ENCODE data around the gene NADK. TPM values are rescaled to one million over a fixed set of nuclear protein-coding genes. Genes with fewer than 3 reads are reported as not detected.
A peak's percentile ranks its signal among the peaks of the same experiment; 100 is the strongest.

The NADK gene
- total RNA-seq, 1 donor from 2014 or later, result 89.2 TPM

GRCh38 chr1:1775327-1776226, 2.7 kb downstream of the NADK start:
- H3K9me3 Mint-ChIP-seq, result peaks cover 5% of the 10 kb centered on the region

GRCh38 chr1:1773874-1774273, 4.4 kb downstream of the NADK start:
- Mint-ChIP-seq H3K9me3 (peaks cover 5% of the 10 kb centered on the region), H3K27ac (no peak overlapping the region), H3K4me3 (no peak overlapping the region), H3K4me1 (ENCODE audit: unreplicated experiment) (peaks cover 20% of the 10 kb centered on the region), H3K36me3 (peaks cover 20% of the 10 kb centered on the region), H3K27me3 (no peaks in the 10 kb centered on the region)
- DNase-seq (ENCODE audit: extremely low spot score, unreplicated experiment), result no peak
- no peak for TF ChIP-seq CTCF (conservative IDR thresholded peaks at IDR 0.05)

More at GRCh38 chr1:1775327-1776226, 2.7 kb downstream of the NADK start:
- peak overlapping the region; percentile 71 for H3K4me3 Mint-ChIP-seq
- H3K36me3 Mint-ChIP-seq, result peaks cover 14% of the 10 kb centered on the region
- no peak for TF ChIP-seq CTCF (conservative IDR thresholded peaks at IDR 0.05)
- peak overlapping the region; percentile 17 for H3K27ac Mint-ChIP-seq
- H3K27me3 Mint-ChIP-seq, result no peaks in the 10 kb centered on the region
- DNase-seq (ENCODE audit: extremely low spot score, unreplicated experiment), result no peak
- peaks cover 20% of the 10 kb centered on the region for H3K4me1 Mint-ChIP-seq (ENCODE audit: unreplicated experiment)

GRCh38 chr1:1771096-1771495, 7.2 kb downstream of the NADK start:
- DNase-seq (ENCODE audit: extremely low spot score, unreplicated experiment), result no peak
- H3K4me3 Mint-ChIP-seq, result no peak overlapping the region
- no peak overlapping the region for H3K27ac Mint-ChIP-seq
- no peak for TF ChIP-seq CTCF (conservative IDR thresholded peaks at IDR 0.05)
- H3K4me1 Mint-ChIP-seq (ENCODE audit: unreplicated experiment), result peaks cover 11% of the 10 kb centered on the region
- peaks cover 27% of the 10 kb centered on the region for H3K36me3 Mint-ChIP-seq
- H3K9me3 Mint-ChIP-seq, result peaks cover 5% of the 10 kb centered on the region
- no peaks in the 10 kb centered on the region for H3K27me3 Mint-ChIP-seq

GRCh38 chr1:1770102-1770501, 8.2 kb downstream of the NADK start:
- H3K27ac Mint-ChIP-seq, result no peak overlapping the region
- no peak for TF ChIP-seq CTCF (conservative IDR thresholded peaks at IDR 0.05)
- H3K4me1 Mint-ChIP-seq (ENCODE audit: unreplicated experiment), result peaks cover 1% of the 10 kb centered on the region
- H3K4me3 Mint-ChIP-seq, result no peak overlapping the region
- DNase-seq (ENCODE audit: extremely low spot score, unreplicated experiment), result no peak
- peaks cover 27% of the 10 kb centered on the region for H3K36me3 Mint-ChIP-seq
- peaks cover 5% of the 10 kb centered on the region for H3K9me3 Mint-ChIP-seq
- no peaks in the 10 kb centered on the region for H3K27me3 Mint-ChIP-seq

- TF ChIP-seq CTCF (conservative IDR thresholded peaks at IDR 0.05), result no peak
- H3K36me3 Mint-ChIP-seq, result peaks cover 27% of the 10 kb centered on the region
- H3K27me3 Mint-ChIP-seq, result no peaks in the 10 kb centered on the region
- H3K4me3 Mint-ChIP-seq, result no peak overlapping the region
- H3K27ac Mint-ChIP-seq, result no peak overlapping the region
- DNase-seq (ENCODE audit: extremely low spot score, unreplicated experiment), result no peak
- no peaks in the 10 kb centered on the region for H3K4me1 Mint-ChIP-seq (ENCODE audit: unreplicated experiment)
- H3K9me3 Mint-ChIP-seq, result peaks cover 5% of the 10 kb centered on the region
These were observed 9.8 kb downstream of the NADK start for GRCh38 chr1:1768249-1768992.
